SH-SY5Y (cell line): ENCODE results near the gene VRTN.

Experiments used
- GATA2 ChIP-seq: IDR thresholded peaks from 2 replicates; pipeline ENCODE4 v1.6.1; 2011; ENCODE audit warnings: mild to moderate bottlenecking, low read depth, low read length
- GATA3 ChIP-seq: IDR thresholded peaks from 2 replicates; pipeline ENCODE4 v1.6.1; 2011; ENCODE audit warnings: low read depth, mild to moderate bottlenecking, low read length, moderate library complexity

DNA sequence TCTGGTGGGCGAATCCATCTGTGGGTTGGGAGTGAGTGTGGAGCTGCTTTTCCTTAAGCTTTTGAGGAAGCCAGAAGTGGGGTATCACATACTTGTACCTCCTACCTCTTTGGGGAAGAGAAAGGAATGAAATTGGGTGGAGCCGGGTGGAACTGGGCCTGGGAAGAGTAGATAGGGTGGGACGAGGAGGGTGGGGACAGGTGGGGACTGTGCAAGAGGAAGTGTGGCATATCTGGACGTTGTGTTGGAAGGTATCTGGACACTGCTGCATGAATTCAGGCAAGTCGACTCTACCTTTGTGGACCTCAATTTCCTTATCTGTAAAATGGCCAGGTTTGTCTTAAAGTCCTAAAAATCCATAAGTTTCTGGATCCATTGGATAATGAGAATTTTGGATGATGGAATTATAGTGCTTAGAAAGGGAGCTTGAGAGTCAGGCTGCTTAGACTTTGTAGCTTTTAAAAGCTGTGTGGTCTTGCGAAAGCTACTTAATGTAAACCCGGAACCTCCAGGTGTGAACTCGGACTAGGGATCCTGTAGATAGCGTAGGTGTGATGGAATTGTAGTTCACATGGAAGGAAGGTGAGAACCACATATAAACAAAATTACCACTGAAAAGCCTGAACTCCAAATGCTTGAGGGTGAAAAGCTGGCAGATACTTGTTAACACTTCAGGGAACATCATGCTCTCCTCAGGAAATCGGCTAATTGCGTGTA lies 2.1 kb downstream of the VRTN start:
- TF ChIP-seq GATA3 (no peak), GATA2 (no peak)
